ENCODE results near the gene SEC63.

The SEC63 gene

DNA sequence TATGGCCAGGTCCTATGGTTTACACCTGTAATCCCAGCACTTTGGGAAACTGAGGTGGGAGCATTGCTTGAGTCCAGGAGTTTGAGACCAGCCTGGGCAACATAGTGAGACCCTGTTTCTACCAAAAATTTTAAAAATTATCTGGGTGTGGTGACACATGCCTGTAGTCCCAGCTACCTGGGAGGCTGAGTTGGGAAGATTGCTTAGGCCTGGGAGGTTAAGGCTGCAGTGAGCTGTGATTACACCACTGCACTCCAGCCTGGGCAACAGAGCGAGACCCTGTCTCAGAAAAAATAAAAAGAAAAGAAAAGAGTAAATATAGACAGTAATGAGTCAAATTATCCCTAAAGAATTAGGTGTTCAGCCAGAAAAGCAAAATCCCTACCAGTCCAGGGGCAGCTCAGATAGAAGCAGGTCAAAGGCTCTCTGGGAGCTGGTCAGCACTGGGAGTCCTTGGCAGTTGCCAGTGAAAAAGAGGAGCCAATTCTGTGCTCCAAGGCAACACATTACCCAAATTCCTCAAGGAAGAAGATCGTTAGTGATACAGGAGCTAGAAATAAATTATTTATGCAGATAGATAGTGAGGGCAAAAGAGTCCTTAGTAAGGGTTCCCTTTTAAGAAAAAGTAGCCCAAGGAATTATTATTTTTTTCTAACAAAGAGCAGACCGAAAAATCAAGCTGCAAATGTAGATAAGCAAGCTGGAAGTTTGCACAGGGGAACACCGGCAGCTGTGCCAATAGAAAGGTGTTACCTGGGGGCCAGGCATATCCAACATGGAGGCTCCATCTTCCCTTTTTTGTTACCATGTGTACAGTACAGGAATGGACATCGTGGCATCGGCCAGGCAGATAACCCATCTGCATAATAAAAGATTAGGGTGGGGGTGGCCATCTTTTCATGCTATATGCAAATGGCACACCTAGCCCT, 31.4 kb upstream of the SEC63 start:
- no peak overlapping the region for H3K4me3 ChIP-seq (ENCODE audit: low read length)
- H3K27me3 ChIP-seq (ENCODE audit: control insufficient read depth, insufficient read depth, low read length), result no peaks in the 10 kb centered on the region
- no peaks in the 10 kb centered on the region for H3K9me3 ChIP-seq (ENCODE audit: control insufficient read depth, low read depth, low read length)
- peaks cover 44% of the 10 kb centered on the region for H3K4me1 ChIP-seq (ENCODE audit: control insufficient read depth, low read depth, low read length)
- H3K27ac ChIP-seq (ENCODE audit: low read length), result no peak overlapping the region
- no peak overlapping the region for H3K9ac ChIP-seq (ENCODE audit: low read length)
- no peaks in the 10 kb centered on the region for H3K36me3 ChIP-seq (ENCODE audit: control insufficient read depth, low read depth, low read length)

DNA sequence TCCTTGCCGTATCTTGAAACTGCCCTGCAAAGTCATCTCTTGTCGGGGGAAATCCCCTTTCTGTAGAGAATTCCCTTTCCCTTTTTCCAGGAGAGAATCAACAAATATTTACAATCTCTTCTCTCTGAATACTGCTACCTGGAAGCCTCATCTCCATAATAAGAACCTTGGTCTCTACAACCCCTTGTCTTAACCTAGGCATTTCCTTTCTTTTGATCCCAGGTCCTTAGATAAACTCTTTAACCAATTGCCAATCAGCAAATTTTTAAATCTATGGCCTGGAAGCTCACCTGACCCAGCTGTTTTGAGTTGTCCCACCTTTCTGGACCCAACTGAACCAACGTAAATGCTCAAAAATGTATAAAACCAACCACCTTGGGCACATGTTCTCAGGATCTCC, 30.6 kb upstream of the SEC63 start:
- no peaks in the 10 kb centered on the region for H3K27me3 ChIP-seq (ENCODE audit: control insufficient read depth, insufficient read depth, low read length)
- peaks cover 44% of the 10 kb centered on the region for H3K4me1 ChIP-seq (ENCODE audit: control insufficient read depth, low read depth, low read length)
- H3K36me3 ChIP-seq (ENCODE audit: control insufficient read depth, low read depth, low read length), result no peaks in the 10 kb centered on the region
- H3K9me3 ChIP-seq (ENCODE audit: control insufficient read depth, low read depth, low read length), result no peaks in the 10 kb centered on the region
- peak overlapping the region; percentile 52 for H3K9ac ChIP-seq (ENCODE audit: low read length)
- H3K27ac ChIP-seq (ENCODE audit: low read length), result peak overlapping the region; percentile 81
- peak overlapping the region; percentile 37 for H3K4me3 ChIP-seq (ENCODE audit: low read length)

DNA sequence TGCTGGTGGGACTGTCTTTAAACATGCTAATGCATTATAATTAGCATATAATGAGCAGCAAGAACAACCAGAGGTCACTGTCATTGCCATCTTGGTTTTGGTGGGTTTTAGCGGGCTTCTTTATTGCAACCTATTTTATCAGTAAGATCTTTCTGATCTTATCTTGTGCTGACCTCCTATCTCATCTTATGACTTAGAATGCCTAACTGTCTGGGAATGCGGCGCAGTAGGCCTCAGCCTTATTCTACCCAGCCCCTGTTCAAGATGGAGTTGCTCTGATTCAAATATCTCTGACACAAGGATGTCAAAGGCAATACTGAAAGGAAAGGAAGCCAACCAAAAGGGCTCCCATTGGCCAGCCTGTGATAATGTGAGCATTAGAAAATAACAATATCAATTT, 29.8 kb upstream of the SEC63 start:
- Histone ChIP-seq H3K27me3 (ENCODE audit: control insufficient read depth, insufficient read depth, low read length) (no peaks in the 10 kb centered on the region), H3K9ac (ENCODE audit: low read length) (peak overlapping the region; percentile 52), H3K27ac (ENCODE audit: low read length) (peak overlapping the region; percentile 81), H3K36me3 (ENCODE audit: control insufficient read depth, low read depth, low read length) (no peaks in the 10 kb centered on the region), H3K9me3 (ENCODE audit: control insufficient read depth, low read depth, low read length) (no peaks in the 10 kb centered on the region), H3K4me1 (ENCODE audit: control insufficient read depth, low read depth, low read length) (peaks cover 44% of the 10 kb centered on the region), H3K4me3 (ENCODE audit: low read length) (peak overlapping the region; percentile 37)

DNA sequence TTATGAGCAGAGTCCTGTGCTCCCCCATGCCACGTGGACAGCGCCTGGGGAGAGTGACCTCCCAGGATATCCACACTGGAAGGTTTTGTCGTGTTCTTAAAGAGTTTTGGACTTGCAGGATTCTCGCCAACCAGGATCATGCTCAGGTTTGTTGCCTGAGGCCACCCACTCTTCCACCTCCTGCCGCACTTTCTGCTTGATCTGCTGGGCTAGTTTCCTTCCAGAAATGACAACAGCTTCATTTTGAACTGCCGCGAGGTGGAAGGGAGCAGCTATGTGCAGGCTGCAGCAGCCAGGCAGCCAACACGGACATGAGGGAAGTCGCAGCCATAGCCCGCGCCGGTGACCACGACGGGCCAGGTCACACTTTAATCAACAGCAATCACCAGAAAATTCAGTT, 27.7 kb upstream of the SEC63 start:
- Histone ChIP-seq H3K27me3 (ENCODE audit: control insufficient read depth, insufficient read depth, low read length) (no peaks in the 10 kb centered on the region), H3K4me3 (ENCODE audit: low read length) (no peak overlapping the region), H3K4me1 (ENCODE audit: control insufficient read depth, low read depth, low read length) (peaks cover 28% of the 10 kb centered on the region), H3K9ac (ENCODE audit: low read length) (no peak overlapping the region), H3K9me3 (ENCODE audit: control insufficient read depth, low read depth, low read length) (no peaks in the 10 kb centered on the region), H3K36me3 (ENCODE audit: control insufficient read depth, low read depth, low read length) (no peaks in the 10 kb centered on the region), H3K27ac (ENCODE audit: low read length) (no peak overlapping the region)

DNA sequence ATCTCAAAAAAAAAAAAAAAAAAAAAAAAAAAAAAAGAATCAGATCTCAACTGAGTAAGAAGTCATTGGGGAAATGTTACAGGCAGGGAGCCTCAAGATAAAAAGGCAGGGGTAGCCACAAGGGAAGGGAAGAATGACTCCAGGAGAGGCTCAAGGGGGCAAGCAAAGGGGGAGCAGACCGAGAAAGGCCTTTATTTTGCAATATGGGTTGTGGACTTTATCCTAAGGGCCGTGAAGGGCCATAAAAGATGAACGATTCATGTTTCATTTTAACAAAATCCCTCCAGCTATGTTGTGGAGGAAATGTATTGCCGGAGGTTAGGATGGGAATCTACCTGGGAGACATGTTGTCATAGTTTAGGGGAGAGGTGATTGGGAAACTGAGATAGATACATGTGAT, 25.8 kb upstream of the SEC63 start:
- no peak overlapping the region for H3K27ac ChIP-seq (ENCODE audit: low read length)
- no peaks in the 10 kb centered on the region for H3K27me3 ChIP-seq (ENCODE audit: control insufficient read depth, insufficient read depth, low read length)
- H3K4me1 ChIP-seq (ENCODE audit: control insufficient read depth, low read depth, low read length), result peaks cover 17% of the 10 kb centered on the region
- H3K4me3 ChIP-seq (ENCODE audit: low read length), result no peak overlapping the region
- H3K36me3 ChIP-seq (ENCODE audit: control insufficient read depth, low read depth, low read length), result no peaks in the 10 kb centered on the region
- no peaks in the 10 kb centered on the region for H3K9me3 ChIP-seq (ENCODE audit: control insufficient read depth, low read depth, low read length)
- no peak overlapping the region for H3K9ac ChIP-seq (ENCODE audit: low read length)

DNA sequence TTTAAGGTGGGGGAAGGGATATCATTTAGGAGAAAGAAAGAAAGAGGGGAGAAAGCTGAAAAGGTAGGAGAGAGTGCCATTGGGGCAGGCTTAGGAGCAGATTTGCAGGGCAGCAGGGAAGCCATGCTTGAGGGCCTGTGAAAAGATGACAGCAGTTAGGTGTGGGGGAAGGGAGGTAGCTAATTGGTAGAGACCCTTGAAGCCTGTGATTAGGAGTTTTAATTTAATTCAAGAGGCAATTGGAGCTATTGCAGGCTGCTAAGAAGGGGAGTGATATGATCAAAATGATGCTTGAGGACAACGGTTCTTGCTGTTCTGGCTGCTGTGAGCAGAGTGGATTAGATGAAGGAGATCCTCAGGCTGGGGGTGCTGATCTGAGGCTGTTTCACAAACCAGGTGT, 24.5 kb upstream of the SEC63 start:
- Histone ChIP-seq H3K4me1 (ENCODE audit: control insufficient read depth, low read depth, low read length) (peaks cover 4% of the 10 kb centered on the region), H3K27ac (ENCODE audit: low read length) (no peak overlapping the region), H3K9me3 (ENCODE audit: control insufficient read depth, low read depth, low read length) (no peaks in the 10 kb centered on the region), H3K9ac (ENCODE audit: low read length) (no peak overlapping the region), H3K27me3 (ENCODE audit: control insufficient read depth, insufficient read depth, low read length) (no peaks in the 10 kb centered on the region), H3K4me3 (ENCODE audit: low read length) (no peak overlapping the region), H3K36me3 (ENCODE audit: control insufficient read depth, low read depth, low read length) (no peaks in the 10 kb centered on the region)

DNA sequence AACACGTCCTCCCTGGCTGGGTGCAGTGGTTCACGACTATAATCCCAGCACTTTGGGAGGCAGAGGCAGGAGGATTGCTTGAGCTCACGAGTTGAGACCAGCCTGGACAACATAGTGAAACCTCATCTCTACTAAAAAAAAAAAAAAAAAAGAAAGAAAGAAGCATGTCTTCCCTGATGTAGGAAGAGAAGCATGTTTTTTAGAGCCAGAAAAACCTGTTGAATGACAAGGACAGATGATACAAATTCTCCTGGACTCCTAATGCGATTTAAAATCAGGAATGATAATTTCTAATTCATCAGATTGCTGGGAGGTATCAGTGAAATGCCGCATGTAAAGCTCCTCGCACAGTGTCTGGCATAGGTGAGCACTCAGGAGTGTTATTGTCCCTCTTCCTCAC, 23.7 kb upstream of the SEC63 start:
- Histone ChIP-seq H3K27ac (ENCODE audit: low read length) (no peak overlapping the region), H3K4me3 (ENCODE audit: low read length) (no peak overlapping the region), H3K4me1 (ENCODE audit: control insufficient read depth, low read depth, low read length) (no peaks in the 10 kb centered on the region), H3K9me3 (ENCODE audit: control insufficient read depth, low read depth, low read length) (no peaks in the 10 kb centered on the region), H3K36me3 (ENCODE audit: control insufficient read depth, low read depth, low read length) (no peaks in the 10 kb centered on the region), H3K27me3 (ENCODE audit: control insufficient read depth, insufficient read depth, low read length) (no peaks in the 10 kb centered on the region), H3K9ac (ENCODE audit: low read length) (no peak overlapping the region)

DNA sequence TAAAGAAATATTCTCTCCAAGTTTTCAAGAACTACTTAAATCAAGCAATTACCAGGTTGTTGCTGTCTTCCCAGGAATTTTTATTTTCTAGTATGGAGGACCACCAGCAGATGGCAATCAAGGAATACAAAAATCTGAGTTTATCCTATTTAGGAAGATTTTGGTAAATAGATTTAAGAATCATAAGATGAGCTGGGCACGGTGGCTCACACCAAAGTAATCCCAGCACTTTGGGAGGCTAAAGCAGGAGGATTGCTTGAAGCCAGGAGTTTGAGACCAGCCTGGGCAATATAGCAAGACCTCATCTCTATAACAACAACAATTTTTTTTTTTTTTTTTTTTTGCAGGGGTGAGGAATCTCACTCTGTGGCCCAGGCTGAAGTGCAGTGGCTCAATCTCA, 19.3 kb upstream of the SEC63 start:
- no peaks in the 10 kb centered on the region for H3K4me1 ChIP-seq (ENCODE audit: control insufficient read depth, low read depth, low read length)
- no peaks in the 10 kb centered on the region for H3K27me3 ChIP-seq (ENCODE audit: control insufficient read depth, insufficient read depth, low read length)
- H3K9me3 ChIP-seq (ENCODE audit: control insufficient read depth, low read depth, low read length), result no peaks in the 10 kb centered on the region
- no peak overlapping the region for H3K27ac ChIP-seq (ENCODE audit: low read length)
- no peaks in the 10 kb centered on the region for H3K36me3 ChIP-seq (ENCODE audit: control insufficient read depth, low read depth, low read length)
- H3K4me3 ChIP-seq (ENCODE audit: low read length), result no peak overlapping the region
- H3K9ac ChIP-seq (ENCODE audit: low read length), result no peak overlapping the region

DNA sequence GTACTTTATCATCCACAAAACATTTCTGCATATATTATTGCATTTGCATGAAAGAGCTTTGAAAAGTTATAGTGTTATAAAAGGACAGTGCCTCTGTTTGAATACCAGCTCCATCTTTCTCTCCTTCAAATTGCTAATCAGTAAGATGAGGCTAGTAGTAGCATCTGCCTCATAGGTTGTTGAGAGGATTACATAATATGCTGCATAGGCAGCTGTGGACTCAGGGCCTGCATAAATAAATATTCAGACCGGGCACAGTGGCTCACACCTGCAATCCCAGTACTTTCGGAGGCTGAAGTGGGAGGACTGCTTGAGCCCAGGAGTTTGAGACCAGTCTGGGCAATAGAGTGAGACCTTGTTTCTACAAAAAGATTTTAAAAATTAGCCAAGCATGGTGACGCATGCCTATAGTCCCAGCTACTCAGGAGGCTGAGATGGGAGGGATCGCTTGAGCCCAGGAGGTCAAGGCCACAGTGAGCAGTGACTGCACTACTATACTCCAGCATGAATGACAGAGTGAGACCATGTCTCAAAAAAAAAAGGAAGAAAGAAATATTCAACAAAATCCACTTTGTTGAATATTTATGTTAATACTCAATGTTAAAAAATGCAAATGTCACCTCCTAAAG, 18.3 kb upstream of the SEC63 start:
- Histone ChIP-seq H3K4me3 (ENCODE audit: low read length) (no peak overlapping the region), H3K27ac (ENCODE audit: low read length) (no peak overlapping the region), H3K9me3 (ENCODE audit: control insufficient read depth, low read depth, low read length) (no peaks in the 10 kb centered on the region), H3K4me1 (ENCODE audit: control insufficient read depth, low read depth, low read length) (no peaks in the 10 kb centered on the region), H3K27me3 (ENCODE audit: control insufficient read depth, insufficient read depth, low read length) (no peaks in the 10 kb centered on the region), H3K9ac (ENCODE audit: low read length) (no peak overlapping the region), H3K36me3 (ENCODE audit: control insufficient read depth, low read depth, low read length) (no peaks in the 10 kb centered on the region)

DNA sequence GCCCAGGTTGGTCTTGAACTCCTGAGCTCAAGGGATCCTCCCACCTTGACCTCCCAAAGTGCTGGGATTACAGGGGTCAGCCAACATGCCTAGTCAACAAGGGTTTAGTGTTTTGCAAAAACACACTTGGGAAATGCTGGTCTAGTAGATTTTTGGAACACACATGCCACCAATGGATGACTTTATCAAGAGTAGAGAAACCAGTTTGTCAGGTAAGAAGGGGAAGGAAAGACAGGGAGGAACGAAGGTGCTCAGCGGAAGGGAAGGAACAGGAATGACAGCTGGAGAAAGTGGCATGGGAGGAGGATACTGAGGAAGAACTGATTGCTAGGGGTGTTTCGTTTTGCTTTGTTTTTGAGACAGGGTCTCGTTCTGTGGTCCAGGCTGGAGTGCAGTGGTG, 15.6 kb upstream of the SEC63 start:
- Histone ChIP-seq H3K9ac (ENCODE audit: low read length) (no peak overlapping the region), H3K4me3 (ENCODE audit: low read length) (no peak overlapping the region), H3K36me3 (ENCODE audit: control insufficient read depth, low read depth, low read length) (no peaks in the 10 kb centered on the region), H3K27me3 (ENCODE audit: control insufficient read depth, insufficient read depth, low read length) (no peaks in the 10 kb centered on the region), H3K9me3 (ENCODE audit: control insufficient read depth, low read depth, low read length) (no peaks in the 10 kb centered on the region), H3K27ac (ENCODE audit: low read length) (no peak overlapping the region), H3K4me1 (ENCODE audit: control insufficient read depth, low read depth, low read length) (peaks cover 3% of the 10 kb centered on the region)

DNA sequence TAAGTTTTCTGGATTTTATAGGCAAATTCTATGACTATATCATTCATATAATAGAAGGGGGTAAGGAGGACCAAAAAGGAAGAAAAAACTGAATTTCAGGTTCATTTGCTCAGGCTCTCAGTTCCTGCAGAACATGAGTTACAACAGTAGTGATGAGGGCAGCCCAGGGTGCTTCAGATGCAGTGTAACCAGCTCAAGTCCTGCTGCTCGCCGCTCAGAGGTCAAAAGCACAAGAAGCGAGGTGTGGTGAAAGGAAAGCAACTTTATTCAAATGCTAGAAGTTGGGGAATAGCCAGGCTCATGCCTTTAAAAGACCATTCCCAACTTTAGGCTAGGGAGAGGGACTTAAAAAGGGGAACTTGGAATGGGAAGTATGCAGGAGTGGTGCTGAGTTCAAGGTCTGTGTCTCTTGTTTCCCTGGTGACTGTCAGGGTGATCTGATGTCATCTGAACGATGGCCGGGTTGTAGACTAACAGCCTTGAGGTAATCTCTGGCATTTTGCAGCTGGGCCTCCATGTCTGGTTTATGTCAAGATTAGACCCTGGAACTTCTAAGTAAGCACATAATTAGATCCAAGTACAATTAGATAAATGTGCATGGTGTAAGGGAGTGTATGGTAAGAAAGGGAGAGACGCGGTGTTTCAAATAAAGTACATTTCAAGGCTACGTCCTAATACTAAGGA, 14.5 kb upstream of the SEC63 start:
- H3K27me3 ChIP-seq (ENCODE audit: control insufficient read depth, insufficient read depth, low read length), result no peaks in the 10 kb centered on the region
- no peaks in the 10 kb centered on the region for H3K36me3 ChIP-seq (ENCODE audit: control insufficient read depth, low read depth, low read length)
- H3K27ac ChIP-seq (ENCODE audit: low read length), result no peak overlapping the region
- H3K9ac ChIP-seq (ENCODE audit: low read length), result no peak overlapping the region
- peaks cover 3% of the 10 kb centered on the region for H3K4me1 ChIP-seq (ENCODE audit: control insufficient read depth, low read depth, low read length)
- no peak overlapping the region for H3K4me3 ChIP-seq (ENCODE audit: low read length)
- no peaks in the 10 kb centered on the region for H3K9me3 ChIP-seq (ENCODE audit: control insufficient read depth, low read depth, low read length)

Data from iPS-18a (cell line).